Measurements from ENCODE around the gene KCTD17. TPM values are rescaled to one million over a fixed set of nuclear protein-coding genes. Genes with fewer than 3 reads are reported as not detected.
"Not testable (repeated sequence)": the region's sequence is repeated elsewhere in the genome, so short reads cannot be mapped to it uniquely, and the experiment has no call there.

The KCTD17 gene
- total RNA-seq, 1 experiment from 2014 or later: 38.0 TPM

- no peak for DNase-seq (ENCODE audit: low read depth)
- in situ Hi-C loops (cut with HindIII; ENCODE audit: low pct_unique_long_range_greater_than_20kb, low sequenced_read_pairs): no loop called here
These were observed 14.4 kb downstream of the KCTD17 start for GRCh38 chr22:37065961-37066360.

- in situ Hi-C loops (cut with HindIII; ENCODE audit: low pct_unique_long_range_greater_than_20kb, low sequenced_read_pairs): no loop called here
These were observed 15.9 kb downstream of the KCTD17 start for GRCh38 chr22:37067428-37067827.

GRCh38 chr22:37068859-37069258, 17.3 kb downstream of the KCTD17 start:
- DNase-seq (ENCODE audit: low read depth): no peak
- in situ Hi-C loops (cut with HindIII; ENCODE audit: low pct_unique_long_range_greater_than_20kb, low sequenced_read_pairs): no loop called here

More at GRCh38 chr22:37067428-37067827, 15.9 kb downstream of the KCTD17 start:
- DNase-seq (ENCODE audit: low read depth): no peak

GRCh38 chr22:37069319-37069718, 17.8 kb downstream of the KCTD17 start:
- in situ Hi-C loops (cut with HindIII; ENCODE audit: low pct_unique_long_range_greater_than_20kb, low sequenced_read_pairs): no loop called here
- DNase-seq (ENCODE audit: low read depth): no peak

GRCh38 chr22:37069719-37070118, 18.2 kb downstream of the KCTD17 start:
- in situ Hi-C loops (cut with HindIII; ENCODE audit: low pct_unique_long_range_greater_than_20kb, low sequenced_read_pairs): no loop called here
- no peak for DNase-seq (ENCODE audit: low read depth)

- in situ Hi-C loops (cut with HindIII; ENCODE audit: low pct_unique_long_range_greater_than_20kb, low sequenced_read_pairs): no loop called here
- no peak for DNase-seq (ENCODE audit: low read depth)
These were observed 18.8 kb downstream of the KCTD17 start for GRCh38 chr22:37070334-37070733.

GRCh38 chr22:37070744-37071143, 19.2 kb downstream of the KCTD17 start:
- DNase-seq (ENCODE audit: low read depth): no peak
- in situ Hi-C loops (cut with HindIII; ENCODE audit: low pct_unique_long_range_greater_than_20kb, low sequenced_read_pairs): no loop called here

GRCh38 chr22:37071850-37072592, 20.5 kb downstream of the KCTD17 start:
- DNase-seq (ENCODE audit: low read depth); in situ Hi-C loops (cut with HindIII; ENCODE audit: low pct_unique_long_range_greater_than_20kb, low sequenced_read_pairs): not testable (repeated sequence)

- DNase-seq (ENCODE audit: low read depth): no peak
- in situ Hi-C loops (cut with HindIII; ENCODE audit: low pct_unique_long_range_greater_than_20kb, low sequenced_read_pairs): no loop called here
These were observed 21.1 kb downstream of the KCTD17 start for GRCh38 chr22:37072673-37073072.

GRCh38 chr22:37074537-37074936, 23.0 kb downstream of the KCTD17 start:
- DNase-seq (ENCODE audit: low read depth): no peak
- in situ Hi-C loops (cut with HindIII; ENCODE audit: low pct_unique_long_range_greater_than_20kb, low sequenced_read_pairs): no loop called here

GRCh38 chr22:37075046-37075445, 23.5 kb downstream of the KCTD17 start:
- in situ Hi-C loops (cut with HindIII; ENCODE audit: low pct_unique_long_range_greater_than_20kb, low sequenced_read_pairs): no loop called here
- no peak for DNase-seq (ENCODE audit: low read depth)

GRCh38 chr22:37075822-37076433, 24.4 kb downstream of the KCTD17 start:
- DNase-seq (ENCODE audit: low read depth): no peak
- in situ Hi-C loops (cut with HindIII; ENCODE audit: low pct_unique_long_range_greater_than_20kb, low sequenced_read_pairs): no loop called here

- DNase-seq (ENCODE audit: low read depth): peak; percentile 26
- in situ Hi-C loops (cut with HindIII; ENCODE audit: low pct_unique_long_range_greater_than_20kb, low sequenced_read_pairs): no loop called here
These were observed 26.4 kb downstream of the KCTD17 start for GRCh38 chr22:37077802-37078448.

- in situ Hi-C loops (cut with HindIII; ENCODE audit: low pct_unique_long_range_greater_than_20kb, low sequenced_read_pairs): no loop called here
- no peak for DNase-seq (ENCODE audit: low read depth)
These were observed 27.6 kb downstream of the KCTD17 start for GRCh38 chr22:37079158-37079557.

GRCh38 chr22:37079668-37080171, 28.2 kb downstream of the KCTD17 start:
- in situ Hi-C loops (cut with HindIII; ENCODE audit: low pct_unique_long_range_greater_than_20kb, low sequenced_read_pairs): no loop called here
- no peak for DNase-seq (ENCODE audit: low read depth)

- in situ Hi-C loops (cut with HindIII; ENCODE audit: low pct_unique_long_range_greater_than_20kb, low sequenced_read_pairs): no loop called here
- no peak for DNase-seq (ENCODE audit: low read depth)
These were observed 28.9 kb downstream of the KCTD17 start for GRCh38 chr22:37080438-37080837.

- DNase-seq (ENCODE audit: low read depth): no peak
- in situ Hi-C loops (cut with HindIII; ENCODE audit: low pct_unique_long_range_greater_than_20kb, low sequenced_read_pairs): no loop called here
These were observed 29.3 kb downstream of the KCTD17 start for GRCh38 chr22:37080838-37081237.

- no peak for DNase-seq (ENCODE audit: low read depth)
- in situ Hi-C loops (cut with HindIII; ENCODE audit: low pct_unique_long_range_greater_than_20kb, low sequenced_read_pairs): no loop called here
These were observed 30.8 kb downstream of the KCTD17 start for GRCh38 chr22:37082251-37082873.

- no peak for DNase-seq (ENCODE audit: low read depth)
- in situ Hi-C loops (cut with HindIII; ENCODE audit: low pct_unique_long_range_greater_than_20kb, low sequenced_read_pairs): no loop called here
These were observed 32.4 kb downstream of the KCTD17 start for GRCh38 chr22:37083914-37084313.

All from Caki2 (cell line).